Lung (tissue), 12 donors: ENCODE measurements around the gene HYAL2. TPM values are rescaled to one million over a fixed set of nuclear protein-coding genes. Genes with fewer than 3 reads are reported as not detected.

Experiments used
- ATAC-seq: fragments of 200-7000 bp; cut with Tn5 transposase; one replicate; pipeline ENCODE4 v1.9.1; 2020; ENCODE audit warnings: moderate number of reproducible peaks; ENCODE audit not compliant: insufficient read depth, low FRiP score
- DNase-seq, 3 donors: peaks; one replicate each; pipeline ENCODE4 v3.0.0-alpha.2; 2013 to 2017
- H3K27ac ChIP-seq, 2 donors: one replicate each; pipeline ENCODE4 v1.5.1; 2013; ENCODE audit warnings: mild to moderate bottlenecking in 2 of 2, moderate library complexity in 2 of 2, control low read depth in 1 of 2, inconsistent platforms in 1 of 2, low read depth in 1 of 2, low read length in 1 of 2
- H3K27me3 ChIP-seq, 3 donors: one replicate each; pipeline ENCODE4 v1.5.1; 2013; ENCODE audit warnings: low read length in 2 of 3; ENCODE audit not compliant: control insufficient read depth in 3 of 3, insufficient read depth in 3 of 3
- H3K36me3 ChIP-seq, 4 donors: one replicate each; pipeline ENCODE4 v1.5.1; 2013; ENCODE audit warnings: low read length in 4 of 4, mild to moderate bottlenecking in 1 of 4, moderate library complexity in 1 of 4; ENCODE audit not compliant: control insufficient read depth in 4 of 4, insufficient read depth in 4 of 4
- H3K4me1 ChIP-seq, 5 donors: one replicate each; pipeline ENCODE4 v1.5.1; 2013; ENCODE audit warnings: low read length in 5 of 5, mild to moderate bottlenecking in 2 of 5, moderate library complexity in 1 of 5; ENCODE audit not compliant: control insufficient read depth in 5 of 5, insufficient read depth in 5 of 5
- H3K4me3 ChIP-seq: one replicate; pipeline ENCODE4 v1.5.1; 2013; ENCODE audit warnings: mild to moderate bottlenecking, control low read depth, moderate library complexity
- H3K9ac ChIP-seq, 2 donors: one replicate each; pipeline ENCODE4 v1.5.1; 2013; ENCODE audit warnings: low read length in 2 of 2, control low read depth in 1 of 2; ENCODE audit not compliant: insufficient read depth in 1 of 2
- H3K9me3 ChIP-seq, 4 donors: one replicate each; pipeline ENCODE4 v1.5.1; 2013; ENCODE audit warnings: low read length in 3 of 4, mild to moderate bottlenecking in 1 of 4, moderate library complexity in 1 of 4; ENCODE audit not compliant: control insufficient read depth in 4 of 4, insufficient read depth in 3 of 4
- CTCF ChIP-seq: IDR thresholded peaks from 2 replicates; pipeline ENCODE4 v1.5.1; 2012; ENCODE audit warnings: mild to moderate bottlenecking; ENCODE audit errors: control extremely low read depth, extremely low read depth
- WGBS, 2 donors: extraction: QIAGEN DNeasy Blood & Tissue Kit; methylation state at CpG; one replicate each; pipeline ENCODE4 v1.1.7; 2013; 5-methylcytosine and 5-hydroxymethylcytosine counted together
- polyA plus RNA-seq, 2 donors: library from polyadenylated mRNA; stranded (reverse); fragments of 200-250 nt; gene quantifications; one replicate each; pipeline ENCODE4 v1.2.1, GENCODE V29; 2013
- total RNA-seq, 2 donors: library from RNA; depleted of rRNA in 1 of 2; stranded (reverse); fragments of >200 nt in 1 of 2; gene quantifications; one replicate each; pipeline ENCODE4 v1.2.1, GENCODE V29; 2014 to 2021
- donor health status: control.
- donor health status: control.
- donor health status: Bipolar disorder and iron deficiency.
- donor health status: healthy.
- donor health status: DM: yes; HTN: yes; CAD: no.

The HYAL2 gene
- total and polyA plus RNA-seq, 4 donors: 94.3 to 218 (median 201) TPM

- TF ChIP-seq CTCF: no peak
- H3K9me3 ChIP-seq: no peaks in the 10 kb centered on the region
- no peak for ATAC-seq
- no peaks in the 10 kb centered on the region for H3K27me3 ChIP-seq
- H3K4me1 ChIP-seq: peaks cover 6 to 32% (median 12%) of the 10 kb centered on the region in 5 donors
- H3K4me3 ChIP-seq: no peak overlapping the region
- no peak for DNase-seq
- H3K27ac ChIP-seq: peak overlapping the region in 1 of 2 donors; percentile 12
- H3K36me3 ChIP-seq: peaks cover 0 to 4% (median 0%) of the 10 kb centered on the region in 4 donors
- H3K9ac ChIP-seq: no peak overlapping the region
- 94 to 98% methylated on average over 2 of the region's 2 CpGs for WGBS, 2 donors
Measured at GRCh38 chr3:50297384-50297775, 25.2 kb downstream of the HYAL2 start.

- Histone ChIP-seq H3K4me1 (peaks cover 6 to 28% (median 12%) of the 10 kb centered on the region in 5 donors), H3K36me3 (peaks cover 0 to 4% (median 0%) of the 10 kb centered on the region in 4 donors), H3K9me3 (no peaks in the 10 kb centered on the region), H3K9ac (no peak overlapping the region), H3K4me3 (no peak overlapping the region), H3K27me3 (no peaks in the 10 kb centered on the region), H3K27ac (no peak overlapping the region)
- WGBS, 2 donors: 95% methylated on average over 18 of the region's 18 CpGs
- ATAC-seq: no peak
- no peak for TF ChIP-seq CTCF
- DNase-seq: peak in 1 of 3 donors; percentile 7
Measured at GRCh38 chr3:50296721-50297383, 25.7 kb downstream of the HYAL2 start.

DNA sequence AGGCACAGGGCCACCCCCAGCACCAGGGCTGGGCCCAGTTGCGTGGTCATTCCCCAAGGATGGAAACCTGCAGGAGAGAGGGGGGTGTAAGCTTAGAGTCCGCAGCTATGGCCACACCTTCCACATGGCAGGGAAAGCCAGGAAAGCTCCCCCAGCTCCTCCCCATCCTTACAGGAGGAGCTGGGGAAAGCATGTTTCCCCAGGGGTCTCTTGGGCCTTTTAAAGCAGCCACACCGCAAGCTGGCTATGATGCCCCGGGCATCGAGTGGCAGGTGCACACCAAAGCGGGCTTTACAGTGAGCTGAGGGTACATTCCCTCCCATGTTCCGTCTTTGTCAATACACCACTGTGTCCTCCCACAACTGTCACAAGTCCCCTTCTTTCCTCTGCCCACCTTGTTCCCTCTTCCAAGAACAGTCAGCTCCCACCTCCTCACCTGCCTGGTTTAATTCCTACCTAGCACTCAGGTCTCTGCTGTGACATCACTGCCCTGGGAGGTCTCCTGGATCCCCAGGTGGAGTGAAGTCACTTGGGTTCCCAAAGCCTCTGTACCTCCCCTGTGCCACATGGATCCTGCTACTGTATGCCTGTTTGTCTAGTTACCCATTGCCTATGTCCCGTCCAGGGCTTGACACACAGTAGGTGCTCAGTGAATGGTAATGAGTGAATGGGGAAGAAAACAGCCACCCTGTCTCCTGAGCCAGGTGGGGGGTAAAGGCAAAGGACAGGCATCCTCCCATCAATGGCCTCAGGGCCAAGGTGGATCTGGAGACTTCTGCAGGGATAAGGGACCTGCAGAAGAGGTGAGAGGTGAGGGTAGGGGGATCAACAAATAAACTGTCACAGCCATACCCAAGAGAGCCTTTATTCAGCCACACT lies 26.8 kb downstream of the HYAL2 start:
- Histone ChIP-seq H3K9ac (no peak overlapping the region), H3K4me1 (peaks cover 6 to 36% (median 9%) of the 10 kb centered on the region in 5 donors), H3K27me3 (no peaks in the 10 kb centered on the region), H3K36me3 (peaks cover 0 to 4% (median 0%) of the 10 kb centered on the region in 4 donors), H3K9me3 (no peaks in the 10 kb centered on the region), H3K4me3 (no peak overlapping the region), H3K27ac (no peak overlapping the region)
- no peak for TF ChIP-seq CTCF
- ATAC-seq (no peak), DNase-seq (no peak)
- WGBS, 2 donors: 93 to 94% methylated on average over 8 of the region's 8 CpGs
